Neuron (in vitro differentiated cells): ENCODE data around the gene HMCN2.
"Not testable (repeated sequence)": the region's sequence is repeated elsewhere in the genome, so short reads cannot be mapped to it uniquely, and the experiment has no call there.

Source experiments
- H2AFZ ChIP-seq: one replicate; pipeline ENCODE4 v1.6.1; 2013; ENCODE audit warnings: low read depth, mild to moderate bottlenecking, inconsistent platforms, low read length, moderate library complexity
- H3K27me3 ChIP-seq: one replicate; pipeline ENCODE4 v1.6.1; 2013; ENCODE audit warnings: low read length; ENCODE audit not compliant: insufficient read depth
- H3K36me3 ChIP-seq: one replicate; pipeline ENCODE4 v1.6.1; 2013; ENCODE audit warnings: low read length; ENCODE audit not compliant: insufficient read depth
- H3K4me1 ChIP-seq: one replicate; pipeline ENCODE4 v1.6.1; 2013; ENCODE audit warnings: low read length; ENCODE audit not compliant: insufficient read depth
- H3K4me3 ChIP-seq: 2 replicates; pipeline ENCODE4 v1.5.1; 2013; ENCODE audit warnings: mild to moderate bottlenecking, low read length, moderate library complexity
- H3K9me3 ChIP-seq: one replicate; pipeline ENCODE4 v1.6.1; 2013; ENCODE audit warnings: low read length

The HMCN2 gene

DNA sequence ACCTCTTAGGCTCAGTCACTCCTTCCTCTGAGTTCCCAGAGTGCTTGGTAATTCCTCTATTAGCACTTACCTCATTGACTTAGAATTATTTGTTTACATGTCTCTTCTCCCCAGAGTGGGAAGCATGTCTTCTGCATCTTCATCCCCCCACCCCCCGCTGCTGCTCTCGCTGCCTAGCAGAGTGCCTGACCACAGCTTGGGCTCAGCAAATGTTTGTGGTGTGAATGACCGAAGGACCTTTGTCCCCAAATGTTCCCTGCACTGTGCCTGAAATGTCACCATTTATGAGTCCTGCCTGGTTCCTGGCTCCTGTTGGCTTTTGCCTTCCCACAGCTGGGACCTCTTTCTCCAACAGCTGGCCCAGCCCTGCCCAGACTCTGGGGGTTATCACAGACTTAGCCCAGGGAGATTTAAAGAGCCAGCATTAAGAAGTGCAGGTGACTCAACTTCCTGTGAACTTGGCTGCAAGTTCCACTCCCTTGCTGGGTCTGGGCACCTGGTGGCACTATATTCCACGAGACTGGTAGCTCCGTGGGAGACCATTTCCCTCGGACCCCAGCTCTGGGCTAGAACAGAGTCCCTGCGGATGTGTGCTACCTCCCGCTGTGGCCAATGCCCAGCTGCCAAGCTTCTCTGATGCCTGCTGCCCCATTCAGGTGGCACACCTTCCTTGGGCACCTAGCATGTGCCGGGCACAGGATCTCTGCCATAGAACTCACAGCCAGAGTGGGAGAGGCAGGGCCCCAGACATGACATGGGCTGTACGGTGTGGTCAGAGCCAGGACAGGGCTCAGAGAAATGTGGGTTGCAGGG lies 1.8 kb upstream of the HMCN2 start:
- Histone ChIP-seq H3K27me3 (peaks cover 67% of the 10 kb centered on the region), H3K36me3 (no peaks in the 10 kb centered on the region), H3K4me3 (no peak overlapping the region), H3K9me3 (no peaks in the 10 kb centered on the region), H2AFZ (no peak overlapping the region), H3K4me1 (no peaks in the 10 kb centered on the region)

DNA sequence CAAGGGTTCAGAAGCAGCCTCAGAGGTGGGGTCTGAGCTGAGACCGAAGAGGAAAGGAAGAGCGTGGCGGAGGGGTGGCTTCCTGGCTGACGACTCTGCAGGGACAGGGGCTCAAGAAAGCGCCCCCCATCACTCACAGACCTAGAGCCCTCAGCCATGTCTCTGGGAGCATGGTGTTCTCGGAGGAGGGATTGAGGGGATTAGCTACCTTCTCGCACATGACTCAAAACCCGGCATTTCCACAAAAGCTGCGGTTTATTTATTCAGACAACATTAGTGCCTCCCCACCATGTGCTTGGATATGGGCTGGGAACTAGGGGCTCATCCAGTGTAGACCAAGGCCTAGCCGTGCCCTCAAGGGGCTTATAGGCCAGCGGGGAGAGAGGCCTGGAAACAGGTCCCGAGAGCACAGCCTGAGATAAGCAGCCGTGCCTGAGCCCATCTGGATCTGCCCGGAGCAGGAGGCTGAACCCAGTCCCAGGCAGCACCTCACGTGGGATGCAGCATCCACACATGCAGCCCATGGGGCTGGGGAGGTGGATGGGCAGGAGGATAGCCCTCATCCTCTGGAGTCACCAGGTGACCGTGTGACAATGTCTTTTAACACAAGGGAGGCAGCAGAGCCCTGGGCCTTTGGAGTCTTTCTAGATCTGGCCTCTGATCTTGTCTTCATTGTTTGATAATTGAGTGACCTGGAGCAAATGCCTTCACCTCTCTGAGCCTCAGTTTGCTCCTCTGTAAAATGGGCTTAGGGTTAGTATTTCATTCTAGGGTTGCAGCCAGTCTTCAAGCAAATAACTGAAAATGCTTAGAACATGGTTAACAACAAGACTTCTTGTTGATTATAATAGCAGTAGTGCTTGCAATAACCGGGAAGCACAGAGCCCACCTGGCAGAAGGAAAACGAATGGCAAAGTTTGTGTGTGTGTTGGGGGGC lies 878 bp upstream of the HMCN2 start:
- no peaks in the 10 kb centered on the region for H3K4me1 ChIP-seq

GRCh38 chr9:130266236-130267098 lies 907 bp downstream of the HMCN2 start:
- H3K27me3 ChIP-seq = peaks cover 79% of the 10 kb centered on the region
- H3K4me1 ChIP-seq = no peaks in the 10 kb centered on the region
- H3K4me3 ChIP-seq = no peak overlapping the region
- H2AFZ ChIP-seq = no peak overlapping the region
- no peaks in the 10 kb centered on the region for H3K9me3 ChIP-seq
- no peaks in the 10 kb centered on the region for H3K36me3 ChIP-seq

More for the DNA sequence above, 878 bp upstream of the HMCN2 start:
- Histone ChIP-seq H2AFZ (no peak overlapping the region), H3K9me3 (no peaks in the 10 kb centered on the region), H3K4me3 (no peak overlapping the region), H3K27me3 (peaks cover 75% of the 10 kb centered on the region), H3K36me3 (no peaks in the 10 kb centered on the region)

GRCh38 chr9:130267930-130268329 lies 2.4 kb downstream of the HMCN2 start:
- peaks cover 73% of the 10 kb centered on the region for H3K27me3 ChIP-seq
- no peak overlapping the region for H3K4me3 ChIP-seq
- no peaks in the 10 kb centered on the region for H3K36me3 ChIP-seq
- no peak overlapping the region for H2AFZ ChIP-seq
- no peaks in the 10 kb centered on the region for H3K9me3 ChIP-seq
- H3K4me1 ChIP-seq = no peaks in the 10 kb centered on the region

DNA sequence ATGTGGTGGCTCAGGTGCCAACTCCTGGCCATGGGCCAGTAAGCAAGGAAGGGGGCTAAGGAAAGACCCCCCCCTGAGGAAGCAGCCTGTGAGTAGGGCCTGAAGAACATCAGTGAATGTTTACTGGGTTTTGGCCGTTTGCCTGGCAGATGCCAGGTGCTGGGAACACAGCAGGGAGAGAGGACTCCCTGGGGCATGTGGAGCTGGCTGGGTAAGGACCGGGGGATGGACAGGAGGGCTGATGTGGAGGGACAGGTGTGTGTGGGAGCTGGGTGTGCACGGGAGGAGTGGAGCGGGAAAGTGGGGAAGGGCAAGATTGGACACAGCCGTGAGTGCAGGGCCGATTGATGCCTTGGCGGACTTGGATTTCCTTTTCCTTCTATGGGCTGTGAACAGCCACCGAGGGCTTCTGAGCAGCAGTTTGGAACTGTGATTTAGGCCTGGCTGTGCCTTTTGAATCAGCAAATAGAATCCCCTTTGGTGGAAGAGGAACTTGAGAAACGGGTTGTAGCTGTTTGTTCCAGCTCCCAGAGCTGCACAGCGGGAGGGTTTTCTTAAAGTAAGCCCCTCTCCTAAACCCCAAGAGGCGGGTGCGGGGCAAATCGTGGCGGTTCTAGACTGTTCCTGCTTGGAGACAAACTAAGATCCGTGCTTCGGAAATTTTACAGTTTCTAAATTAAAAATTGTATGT lies 3.1 kb downstream of the HMCN2 start:
- Histone ChIP-seq H3K9me3 (no peaks in the 10 kb centered on the region), H3K4me1 (no peaks in the 10 kb centered on the region), H3K27me3 (peaks cover 65% of the 10 kb centered on the region), H3K4me3 (no peak overlapping the region), H3K36me3 (no peaks in the 10 kb centered on the region), H2AFZ (no peak overlapping the region)

DNA sequence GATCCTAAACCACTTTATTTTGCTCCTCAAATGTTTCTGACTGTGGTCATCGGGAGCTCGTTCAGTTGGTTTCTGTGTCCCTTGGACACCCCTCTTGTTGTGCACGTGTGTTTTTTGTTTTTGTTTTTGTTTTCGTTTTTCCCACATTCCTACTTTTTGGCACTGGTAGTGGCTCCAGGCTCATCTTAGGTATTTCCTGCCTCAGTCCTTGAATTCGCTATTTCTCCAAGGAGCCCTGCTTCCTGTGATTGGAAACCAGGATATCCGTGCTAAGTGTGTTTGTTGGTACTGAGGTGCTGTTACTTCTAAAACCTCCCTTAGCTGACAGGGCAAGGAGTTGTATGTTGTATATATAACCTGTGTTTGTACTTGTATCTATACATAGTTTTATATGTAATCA lies 5.9 kb downstream of the HMCN2 start:
- no peaks in the 10 kb centered on the region for H3K36me3 ChIP-seq
- H3K27me3 ChIP-seq = peaks cover 37% of the 10 kb centered on the region
- H2AFZ ChIP-seq = no peak overlapping the region
- no peaks in the 10 kb centered on the region for H3K9me3 ChIP-seq
- no peaks in the 10 kb centered on the region for H3K4me1 ChIP-seq
- H3K4me3 ChIP-seq = no peak overlapping the region

- no peak overlapping the region for H3K4me3 ChIP-seq
These were observed 9.6 kb downstream of the HMCN2 start for GRCh38 chr9:130275156-130275555.

DNA sequence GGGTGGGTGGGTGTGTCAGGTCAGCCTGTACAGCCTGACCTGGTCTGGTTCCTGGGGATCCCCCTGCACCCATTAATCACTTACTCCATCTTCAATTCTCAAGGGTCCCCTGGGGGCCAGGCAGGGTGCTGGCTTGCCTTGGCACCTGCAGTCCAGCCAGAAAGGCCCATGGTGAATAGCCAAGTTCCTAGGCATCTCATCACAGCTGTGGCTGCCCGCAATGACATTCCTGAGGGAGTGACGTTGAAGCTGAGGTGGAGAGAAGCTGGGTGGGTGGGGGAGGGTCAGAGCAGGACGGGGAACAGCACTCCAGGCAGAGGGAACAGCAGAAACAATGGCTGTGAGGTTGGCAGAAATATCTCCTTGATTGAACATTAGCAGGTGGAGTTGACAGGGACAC lies 10.6 kb downstream of the HMCN2 start:
- H2AFZ ChIP-seq = no peak overlapping the region
- no peaks in the 10 kb centered on the region for H3K9me3 ChIP-seq
- no peaks in the 10 kb centered on the region for H3K36me3 ChIP-seq
- no peak overlapping the region for H3K4me3 ChIP-seq
- H3K4me1 ChIP-seq = no peaks in the 10 kb centered on the region
- H3K27me3 ChIP-seq = peaks cover 2% of the 10 kb centered on the region

More at GRCh38 chr9:130275156-130275555, 9.6 kb downstream of the HMCN2 start:
- Histone ChIP-seq H2AFZ (no peak overlapping the region), H3K27me3 (peaks cover 6% of the 10 kb centered on the region), H3K4me1 (no peaks in the 10 kb centered on the region), H3K36me3 (no peaks in the 10 kb centered on the region), H3K9me3 (no peaks in the 10 kb centered on the region)

DNA sequence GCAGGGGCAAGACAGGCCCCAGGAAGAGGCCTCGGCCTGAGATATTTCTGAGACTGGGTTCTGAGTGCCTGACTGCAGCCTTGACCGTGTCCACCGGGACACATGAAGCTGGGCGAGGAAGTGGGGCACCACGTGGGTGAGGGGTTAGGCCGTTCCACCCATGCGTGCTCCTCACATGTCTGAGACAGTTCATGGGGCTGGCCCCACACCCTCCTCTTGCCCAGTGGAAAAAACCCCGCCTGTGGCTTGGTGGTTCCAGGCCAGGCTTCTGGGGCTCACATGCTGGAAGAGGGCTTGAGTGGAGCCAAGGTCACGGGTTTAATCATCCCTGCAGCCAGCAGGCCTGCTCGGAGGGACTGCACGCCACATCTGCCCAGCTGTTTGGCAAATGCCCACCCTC lies 11.4 kb downstream of the HMCN2 start:
- H3K4me3 ChIP-seq = no peak overlapping the region
- H3K4me1 ChIP-seq = no peaks in the 10 kb centered on the region
- H3K27me3 ChIP-seq = peaks cover 2% of the 10 kb centered on the region
- no peak overlapping the region for H2AFZ ChIP-seq
- no peaks in the 10 kb centered on the region for H3K36me3 ChIP-seq
- H3K9me3 ChIP-seq = no peaks in the 10 kb centered on the region

DNA sequence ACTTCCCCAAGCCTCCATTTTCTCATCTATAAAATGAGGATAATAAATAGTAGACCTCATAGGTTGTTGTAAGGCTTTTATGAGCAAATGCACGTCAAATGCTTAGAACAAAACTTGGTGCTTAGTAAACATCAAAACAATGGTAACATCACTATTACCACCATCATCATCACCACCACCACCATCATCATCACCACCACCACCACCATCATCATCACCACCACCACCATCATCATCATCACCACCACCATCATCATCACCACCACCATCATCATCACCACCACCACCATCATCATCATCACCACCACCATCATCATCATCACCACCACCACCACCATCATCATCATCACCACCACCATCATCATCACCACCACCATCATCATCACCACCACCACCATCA lies 12.0 kb downstream of the HMCN2 start:
- H3K9me3 ChIP-seq, H3K4me3 ChIP-seq: not testable (repeated sequence)

GRCh38 chr9:130283539-130284248 lies 18.1 kb downstream of the HMCN2 start:
- no peak overlapping the region for H2AFZ ChIP-seq
- H3K27me3 ChIP-seq = peaks cover 6% of the 10 kb centered on the region
- H3K4me3 ChIP-seq = no peak overlapping the region
- no peaks in the 10 kb centered on the region for H3K9me3 ChIP-seq
- no peaks in the 10 kb centered on the region for H3K4me1 ChIP-seq
- no peaks in the 10 kb centered on the region for H3K36me3 ChIP-seq

More for the DNA sequence above, 12.0 kb downstream of the HMCN2 start:
- H2AFZ ChIP-seq, H3K36me3 ChIP-seq, H3K27me3 ChIP-seq, H3K4me1 ChIP-seq: not testable (repeated sequence)

GRCh38 chr9:130284249-130284625 lies 18.7 kb downstream of the HMCN2 start:
- Histone ChIP-seq H3K36me3 (no peaks in the 10 kb centered on the region), H3K4me1 (no peaks in the 10 kb centered on the region), H3K4me3 (no peak overlapping the region), H2AFZ (no peak overlapping the region), H3K9me3 (no peaks in the 10 kb centered on the region), H3K27me3 (peaks cover 8% of the 10 kb centered on the region)
